Measurements from ENCODE around the gene MEN1. TPM values are rescaled to one million over a fixed set of nuclear protein-coding genes. Genes with fewer than 3 reads are reported as not detected.

MEN1 gene
- total and polyA plus RNA-seq, 2 experiments from 2014 or later = 13.2 to 24.6 TPM

DNA sequence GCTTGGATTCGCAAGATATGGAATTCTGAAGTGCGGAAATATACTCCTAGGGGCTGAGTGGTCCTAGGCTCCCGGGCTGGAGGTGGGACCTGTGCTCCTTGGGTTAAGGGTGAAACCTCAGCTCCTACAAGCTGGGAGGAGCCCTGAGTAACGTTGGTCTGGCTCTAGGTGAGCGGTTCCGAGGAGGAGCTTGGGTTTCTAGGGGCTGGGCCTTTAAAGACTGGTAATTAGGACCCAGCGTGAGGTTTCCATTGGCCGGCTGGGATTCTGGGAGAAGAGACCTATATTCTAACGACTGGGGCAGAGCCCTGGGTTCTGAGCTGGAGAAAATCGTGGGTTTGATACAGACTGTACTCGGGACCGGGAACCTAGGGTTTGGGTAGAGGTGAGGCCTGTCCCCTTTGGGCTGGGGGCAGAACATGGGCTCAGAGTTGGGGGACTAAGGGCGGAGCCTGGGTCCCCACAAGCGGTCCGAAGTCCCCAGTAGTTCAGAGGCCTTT is 6.5 kb downstream of the MEN1 start:
- WGBS, 2 experiments (ENCODE audit: low coverage in 1 of 2, low lambda C conversion rate in 2 of 2, missing lambda C conversion rate in 2 of 2) = 28 to 29% methylated on average over 15 of the region's 15 CpGs

DNA sequence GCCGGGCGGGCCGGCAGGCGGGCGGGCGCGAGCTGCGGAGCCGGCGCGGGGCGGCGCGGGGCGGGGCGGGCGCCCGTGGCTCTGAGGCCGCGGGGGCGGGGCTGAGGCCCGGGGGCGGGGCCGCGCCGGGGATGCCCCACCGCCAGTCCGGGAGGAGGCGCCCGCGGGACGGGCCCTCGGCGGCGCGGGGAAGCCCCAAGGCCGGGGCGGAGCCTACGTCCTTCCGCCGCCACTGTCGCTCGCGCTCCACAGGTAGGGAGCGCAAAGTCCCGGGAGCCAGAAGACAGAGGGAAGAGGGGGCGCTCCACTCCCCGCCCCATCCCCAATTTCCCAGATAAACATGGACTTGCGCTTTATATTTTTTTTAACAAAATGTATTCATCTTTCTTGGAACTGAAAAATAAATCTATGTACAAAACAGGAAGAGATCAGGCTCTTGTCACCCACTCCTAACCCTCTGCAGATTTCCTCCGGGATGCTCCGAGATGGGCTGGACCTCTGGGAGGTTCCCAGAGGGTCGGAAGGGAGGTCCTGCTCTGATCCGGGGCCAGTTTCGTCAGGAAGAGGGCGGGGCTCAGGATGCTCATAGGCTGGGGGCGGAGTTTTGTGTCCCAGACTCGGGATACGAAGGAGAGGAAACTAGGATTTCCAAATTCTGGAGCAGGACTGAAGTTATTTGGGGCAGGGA is 7.0 kb downstream of the MEN1 start, which contains the start of gene MAP4K2:
MAP4K2 (minus strand) TSS at position 57 of the 688 bp plus-strand sequence. CDS start 65 bp downstream, outside the sequence.
- Histone ChIP-seq H3K4me1 (ENCODE audit: insufficient read depth) (peaks cover 8% of the 10 kb centered on the region; the same call in 1 of the 2 replicates), H3K4me3 (peak within 1 kb of the TSS; percentile 88), H3K9ac (peak within 1 kb of the TSS; percentile 80), H3K36me3 (ENCODE audit: low read depth) (no peaks in the 10 kb centered on the region), H4K20me1 (ENCODE audit: insufficient read depth) (no peaks in the 10 kb centered on the region), H3K27ac (peak within 1 kb of the TSS; percentile 57), H3K27me3 (replicated peaks; ENCODE audit: insufficient read depth) (no peaks in the 10 kb centered on the region), H3K9me2 (ENCODE audit: insufficient read depth) (no peaks in the 10 kb centered on the region), H3K79me2 (ENCODE audit: insufficient read depth) (no peaks in the 10 kb centered on the region), H3F3A (ENCODE audit: insufficient read depth) (no peaks in the 10 kb centered on the region), H3K4me2 (ENCODE audit: unreplicated experiment) (peak within 1 kb of the TSS; percentile 99), H3K9me3 (ENCODE audit: low read depth) (no peaks in the 10 kb centered on the region), H2AFZ (peak within 1 kb of the TSS; percentile 94)
- TF ChIP-seq EZH2 (IDR thresholded peaks at IDR 0.05; ENCODE audit: insufficient read depth, poor library complexity, severe bottlenecking) = no peak
- no peak for TF ChIP-seq EZH2phosphoT487 (IDR thresholded peaks at IDR 0.05; ENCODE audit: insufficient read depth, low read depth)
- in situ Hi-C loops (cut with MboI) = no loop called here
- 1 to 2% methylated on average over 26 to 31 of the region's 58 CpGs for WGBS, 2 experiments (ENCODE audit: low coverage in 1 of 2, low lambda C conversion rate in 2 of 2, missing lambda C conversion rate in 2 of 2)
- DNase-seq = peak; percentile 96

More for the DNA sequence above, 6.5 kb downstream of the MEN1 start:
- Histone ChIP-seq H3K27me3 (replicated peaks; ENCODE audit: insufficient read depth) (no peaks in the 10 kb centered on the region), H2AFZ (peak overlapping the region; percentile 94), H3K27ac (peak overlapping the region; percentile 57), H3K9ac (peak overlapping the region; percentile 80), H3K4me2 (ENCODE audit: unreplicated experiment) (peak overlapping the region; percentile 99), H3K36me3 (ENCODE audit: low read depth) (no peaks in the 10 kb centered on the region), H3K9me3 (ENCODE audit: low read depth) (no peaks in the 10 kb centered on the region), H3K4me1 (ENCODE audit: insufficient read depth) (peaks cover 8% of the 10 kb centered on the region; the same call in 1 of the 2 replicates), H3F3A (ENCODE audit: insufficient read depth) (no peaks in the 10 kb centered on the region), H4K20me1 (ENCODE audit: insufficient read depth) (no peaks in the 10 kb centered on the region), H3K4me3 (peak overlapping the region; percentile 88), H3K9me2 (ENCODE audit: insufficient read depth) (no peaks in the 10 kb centered on the region), H3K79me2 (ENCODE audit: insufficient read depth) (no peaks in the 10 kb centered on the region)
- no peak for DNase-seq
- TF ChIP-seq EZH2phosphoT487 (IDR thresholded peaks at IDR 0.05; ENCODE audit: insufficient read depth, low read depth) (no peak), EZH2 (IDR thresholded peaks at IDR 0.05; ENCODE audit: insufficient read depth, poor library complexity, severe bottlenecking) (no peak)
- in situ Hi-C loops (cut with MboI) = no loop called here

- Histone ChIP-seq H2AFZ (peak overlapping the region; percentile 54), H3F3A (ENCODE audit: insufficient read depth) (no peaks in the 10 kb centered on the region), H3K9me3 (ENCODE audit: low read depth) (no peaks in the 10 kb centered on the region), H4K20me1 (ENCODE audit: insufficient read depth) (no peaks in the 10 kb centered on the region), H3K9ac (peak overlapping the region; percentile 41), H3K4me1 (ENCODE audit: insufficient read depth) (peaks cover 8% of the 10 kb centered on the region; the same call in 1 of the 2 replicates), H3K27ac (no peak overlapping the region), H3K27me3 (replicated peaks; ENCODE audit: insufficient read depth) (no peaks in the 10 kb centered on the region), H3K4me2 (ENCODE audit: unreplicated experiment) (peak overlapping the region; percentile 13), H3K4me3 (peak overlapping the region; percentile 88), H3K9me2 (ENCODE audit: insufficient read depth) (no peaks in the 10 kb centered on the region), H3K79me2 (ENCODE audit: insufficient read depth) (no peaks in the 10 kb centered on the region), H3K36me3 (ENCODE audit: low read depth) (no peaks in the 10 kb centered on the region)
- WGBS, 2 experiments (ENCODE audit: low coverage in 1 of 2, low lambda C conversion rate in 2 of 2, missing lambda C conversion rate in 2 of 2) = 28 to 80% methylated on average over 7 to 29 of the region's 54 CpGs
- DNase-seq = no peak
- TF ChIP-seq EZH2phosphoT487 (IDR thresholded peaks at IDR 0.05; ENCODE audit: insufficient read depth, low read depth) = no peak
- TF ChIP-seq EZH2 (IDR thresholded peaks at IDR 0.05; ENCODE audit: insufficient read depth, poor library complexity, severe bottlenecking) = no peak
- in situ Hi-C loops (cut with MboI) = no loop called here
These were observed 7.8 kb downstream of the MEN1 start for GRCh38 chr11:64802370-64803157.

GRCh38 chr11:64801561-64802369 is 8.6 kb downstream of the MEN1 start:
- 68 to 73% methylated on average over 5 to 13 of the region's 13 CpGs for whole genome bisulfite sequencing, 2 experiments (ENCODE audit: low coverage in 1 of 2, low lambda C conversion rate in 2 of 2, missing lambda C conversion rate in 2 of 2)

More at GRCh38 chr11:64801561-64802369, 8.6 kb downstream of the MEN1 start:
- Histone ChIP-seq H3K4me2 (ENCODE audit: unreplicated experiment) (no peak overlapping the region), H2AFZ (no peak overlapping the region), H3K36me3 (ENCODE audit: low read depth) (no peaks in the 10 kb centered on the region), H3F3A (ENCODE audit: insufficient read depth) (no peaks in the 10 kb centered on the region), H3K79me2 (ENCODE audit: insufficient read depth) (no peaks in the 10 kb centered on the region), H3K4me3 (no peak overlapping the region), H3K9ac (no peak overlapping the region), H4K20me1 (ENCODE audit: insufficient read depth) (no peaks in the 10 kb centered on the region), H3K27ac (no peak overlapping the region), H3K9me3 (ENCODE audit: low read depth) (no peaks in the 10 kb centered on the region), H3K27me3 (replicated peaks; ENCODE audit: insufficient read depth) (no peaks in the 10 kb centered on the region), H3K4me1 (ENCODE audit: insufficient read depth) (peaks cover 8% of the 10 kb centered on the region; the same call in 1 of the 2 replicates), H3K9me2 (ENCODE audit: insufficient read depth) (no peaks in the 10 kb centered on the region)
- no peak for DNase-seq
- in situ Hi-C loops (cut with MboI) = no loop called here
- no peak for TF ChIP-seq EZH2phosphoT487 (IDR thresholded peaks at IDR 0.05; ENCODE audit: insufficient read depth, low read depth)
- TF ChIP-seq EZH2 (IDR thresholded peaks at IDR 0.05; ENCODE audit: insufficient read depth, poor library complexity, severe bottlenecking) = no peak
